GM12878 (cell line): Measurements from ENCODE around the gene SHC4. TPM values are rescaled to one million over a fixed set of nuclear protein-coding genes. Genes with fewer than 3 reads are reported as not detected.
A peak's percentile ranks its signal among the peaks of the same experiment; 100 is the strongest.

Source experiments
- CREB1 ChIP-seq: IDR thresholded peaks from 2 replicates; pipeline ENCODE4 v1.6.1; 2012; ENCODE audit warnings: low read depth, mild to moderate bottlenecking, inconsistent platforms
- CREM ChIP-seq: IDR thresholded peaks from 2 replicates; pipeline ENCODE4 v1.6.1; 2014; ENCODE audit warnings: antibody characterized with exemption, low read depth
- EP300 ChIP-seq, 2 experiments: fragments of 150-350 bp in 1 of 2; IDR thresholded peaks; 2 replicates each; pipeline ENCODE4 v1.6.1; 2011 to 2012; ENCODE audit warnings: low read depth in 2 of 2, low read length in 2 of 2, borderline replicate concordance in 1 of 2, improper control_type of control experiment in 1 of 2, inconsistent platforms in 1 of 2; ENCODE audit not compliant: control insufficient read depth in 1 of 2
- ESRRA ChIP-seq: IDR thresholded peaks from 2 replicates; pipeline ENCODE4 v1.6.1; 2012; ENCODE audit warnings: mild to moderate bottlenecking, low read length, improper control_type of control experiment
- FOS ChIP-seq: IDR thresholded peaks from 3 replicates; pipeline ENCODE4 v1.6.1; 2011; ENCODE audit warnings: borderline replicate concordance; ENCODE audit not compliant: insufficient read length; ENCODE audit errors: extremely low read depth
- HCFC1 ChIP-seq: fragments of 150-350 bp; IDR thresholded peaks from 2 replicates; pipeline ENCODE4 v1.6.1; 2014; ENCODE audit warnings: low read length
- NKRF ChIP-seq: fragments of 450-650 bp; conservative IDR thresholded peaks from 2 replicates; pipeline ENCODE4 v1.6.1; 2017; ENCODE audit warnings: mild to moderate bottlenecking, moderate library complexity
- PML ChIP-seq: IDR thresholded peaks from 2 replicates; pipeline ENCODE4 v1.6.1; 2012; ENCODE audit warnings: low read length, inconsistent platforms
- POLR2A ChIP-seq: IDR thresholded peaks from 2 replicates; pipeline ENCODE4 v1.6.1; 2011; ENCODE audit warnings: low read depth, mild to moderate bottlenecking, low read length
- RBBP5 ChIP-seq: fragments of 200-600 bp; sonication (generic); conservative IDR thresholded peaks from 2 replicates; pipeline ENCODE4 v1.6.1; 2016
- RFX5 ChIP-seq: IDR thresholded peaks from 2 replicates; pipeline ENCODE4 v1.6.1; 2011; ENCODE audit warnings: low read depth, low read length, improper control_type of control experiment
- SKIL ChIP-seq: fragments of 450-650 bp; IDR thresholded peaks from 2 replicates; pipeline ENCODE4 v1.6.1; 2017; ENCODE audit warnings: mild to moderate bottlenecking, low read depth, inconsistent platforms; ENCODE audit not compliant: poor library complexity, severe bottlenecking
- SMAD1 ChIP-seq: fragments of 450-650 bp; IDR thresholded peaks from 2 replicates; pipeline ENCODE4 v1.6.1; 2018; ENCODE audit warnings: mild to moderate bottlenecking, low read depth; ENCODE audit not compliant: partially characterized antibody
- SMARCA5 ChIP-seq: fragments of 450-650 bp; IDR thresholded peaks from 2 replicates; pipeline ENCODE4 v1.6.1; 2017; ENCODE audit warnings: mild to moderate bottlenecking
- YY1 ChIP-seq: IDR thresholded peaks from 2 replicates; pipeline ENCODE4 v1.6.1; 2011; ENCODE audit warnings: low read depth, mild to moderate bottlenecking, low read length
- ZBTB33 ChIP-seq: fragments of 450-650 bp; IDR thresholded peaks from 2 replicates; pipeline ENCODE4 v1.6.1; 2017; ENCODE audit warnings: mild to moderate bottlenecking
- ZNF687 ChIP-seq: fragments of 450-650 bp; IDR thresholded peaks from 2 replicates; pipeline ENCODE4 v1.6.1; 2017; ENCODE audit warnings: mild to moderate bottlenecking, moderate library complexity
- polyA plus RNA-seq, 11 experiments: library from polyadenylated mRNA; depleted of rRNA in 4 of 11; unstranded in 6 of 11; stranded (reverse) in 5 of 11; fragments of >200 nt; fragmentation: Nextera tagmentation in 4 of 11; fragmentation: Illumina TruSeq in 1 of 11; extraction: Ambion mirVana in 4 of 11; extraction: Trizol in 1 of 11; gene quantifications; 1 replicate in 1 of 11; 2 replicates in 10 of 11; pipeline versions ENCODE4 v1.2.1 to v1.2.3, GENCODE V29; 2011 to 2016; ENCODE audit warnings: inconsistent platforms in 2 of 11, missing spikeins in 2 of 11, low read depth in 1 of 11
- total RNA-seq, 4 experiments: library from RNA; depleted of rRNA in 3 of 4; stranded (reverse); fragments of >200 nt in 3 of 4; fragmentation: Illumina TruSeq in 1 of 4; extraction: Trizol in 1 of 4; gene quantifications; 2 replicates each; pipeline versions ENCODE4 v1.2.1 to v1.2.3, GENCODE V29; 2013 to 2021
- TF ChIP-seq, protein P1 (sequence below): IDR thresholded peaks from 2 replicates; pipeline ENCODE4 v1.6.1; 2011; ENCODE audit warnings: mild to moderate bottlenecking, low read depth, low read length, moderate library complexity; ENCODE audit not compliant: insufficient replicate concordance

Gene SHC4
- total and polyA plus RNA-seq, 10 of the 15 experiments (the other 5 are each of a cell fraction or from before 2014, with no cell fraction given): 0.04 to 0.87 (median 0.14) TPM

DNA sequence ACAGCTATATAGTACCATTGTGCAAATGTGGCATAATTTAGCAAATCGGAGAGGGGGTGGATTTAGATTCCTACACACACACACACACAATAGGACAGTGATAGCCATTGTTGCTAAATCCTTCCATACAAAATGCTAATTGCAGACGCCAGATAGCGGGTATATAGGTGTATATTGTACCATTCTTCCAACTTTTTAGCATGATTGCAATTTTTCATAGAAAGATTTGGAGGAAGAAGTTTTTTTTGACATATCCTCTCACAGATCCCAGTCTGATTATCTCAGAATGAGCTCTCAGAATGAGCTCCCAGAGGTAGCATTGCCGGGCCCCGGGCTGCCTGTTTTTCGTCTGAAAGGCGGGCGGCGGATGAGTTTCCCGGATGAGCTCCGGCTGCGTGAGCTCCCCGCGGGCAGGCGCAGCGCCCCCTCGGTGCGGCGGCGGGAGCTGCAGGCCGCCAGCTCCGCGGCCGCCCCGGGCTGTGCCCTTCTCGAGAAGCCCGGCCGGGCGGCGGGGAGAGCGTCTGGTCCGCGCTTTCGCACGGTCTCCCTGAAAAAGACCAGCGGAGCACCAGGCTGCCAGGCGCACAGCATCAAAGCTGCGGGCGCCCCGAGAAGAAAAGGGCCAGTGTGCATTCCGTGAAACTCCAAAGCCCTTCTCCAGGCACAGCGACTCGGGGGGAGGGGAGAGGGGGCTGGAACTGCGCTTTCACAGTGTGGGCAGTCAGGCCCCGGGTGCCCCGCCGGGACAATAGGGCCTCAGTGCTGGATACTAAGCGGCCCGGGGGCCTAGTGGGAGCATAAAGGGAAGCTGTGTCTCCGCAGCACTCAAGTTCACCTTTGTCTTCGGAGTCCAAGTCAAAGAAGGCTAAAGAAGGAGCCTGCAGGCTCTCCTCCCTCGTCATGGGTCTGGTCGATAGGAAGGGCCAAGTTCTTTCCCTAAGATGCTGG is 12.0 kb upstream of the SHC4 start (continued):
- TF ChIP-seq ZBTB33 (0 out of 2 replicates have a peak, but pooled peaks have one; percentile 38), PML (no peak), CREM (no peak), EP300 (IDR thresholded peaks at IDR 0.05; ENCODE audit: borderline replicate concordance in 1 of 2, control insufficient read depth in 1 of 2, low read depth in 2 of 2, low read length in 2 of 2) (no peak), RFX5 (no peak), HCFC1 (no peak), POLR2A (peak; percentile 23; the same call in 1 of the 2 replicates), SMAD1 (no peak), NKRF (no peak), SMARCA5 (peak; percentile 97), ZNF687 (peak; percentile 72), RBBP5 (no peak), ESRRA (no peak), YY1 (peak; percentile 77), CREB1 (no peak), FOS (no peak), SKIL (no peak)
- TF ChIP-seq, protein P1, sequence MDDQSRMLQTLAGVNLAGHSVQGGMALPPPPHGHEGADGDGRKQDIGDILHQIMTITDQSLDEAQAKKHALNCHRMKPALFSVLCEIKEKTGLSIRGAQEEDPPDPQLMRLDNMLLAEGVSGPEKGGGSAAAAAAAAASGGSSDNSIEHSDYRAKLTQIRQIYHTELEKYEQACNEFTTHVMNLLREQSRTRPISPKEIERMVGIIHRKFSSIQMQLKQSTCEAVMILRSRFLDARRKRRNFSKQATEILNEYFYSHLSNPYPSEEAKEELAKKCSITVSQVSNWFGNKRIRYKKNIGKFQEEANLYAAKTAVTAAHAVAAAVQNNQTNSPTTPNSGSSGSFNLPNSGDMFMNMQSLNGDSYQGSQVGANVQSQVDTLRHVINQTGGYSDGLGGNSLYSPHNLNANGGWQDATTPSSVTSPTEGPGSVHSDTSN: no peak
